NCI-H526 (cell line): ENCODE measurements around the gene CDK17.
"Not testable (repeated sequence)": the region's sequence is repeated elsewhere in the genome, so short reads cannot be mapped to it uniquely, and the experiment has no call there.

Experiments used
- DNase-seq, 2 experiments: peaks; one replicate each; lab custom pipeline; 2025; lab: John Stamatoyannopoulos, UW

CDK17 gene

GRCh38 chr12:96417688-96418087, 17.4 kb upstream of the CDK17 start:
- not testable (repeated sequence) for DNase-seq

- no peak for DNase-seq
Measured at GRCh38 chr12:96416033-96416799, 16.0 kb upstream of the CDK17 start.

DNA sequence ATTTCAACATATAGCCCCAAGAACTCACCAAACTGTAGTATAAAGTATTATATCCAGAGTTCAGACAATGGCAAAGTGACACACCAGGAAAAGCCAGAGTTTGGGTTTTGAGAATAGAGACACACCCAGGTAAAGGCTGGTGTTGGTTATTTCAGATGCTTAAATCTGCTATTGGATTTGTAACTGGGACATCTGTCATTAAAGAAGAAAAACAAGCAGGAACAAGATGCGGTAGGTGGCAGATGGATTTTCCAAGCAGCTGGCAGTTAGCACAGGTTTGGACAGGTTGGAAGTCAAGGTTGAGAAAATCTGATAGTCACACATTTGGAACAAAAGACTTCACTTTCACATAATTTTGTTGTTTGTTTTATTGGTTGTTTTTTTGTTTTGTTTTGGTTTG, 14.4 kb upstream of the CDK17 start:
- DNase-seq, result no peak

- no peak for DNase-seq
Measured at GRCh38 chr12:96412431-96412830, 12.2 kb upstream of the CDK17 start.

- no peak for DNase-seq
Measured at GRCh38 chr12:96409731-96410130, 9.5 kb upstream of the CDK17 start.

- no peak for DNase-seq
Measured at GRCh38 chr12:96408993-96409392, 8.8 kb upstream of the CDK17 start.

GRCh38 chr12:96407429-96408097, 7.3 kb upstream of the CDK17 start:
- not testable (repeated sequence) for DNase-seq

DNA sequence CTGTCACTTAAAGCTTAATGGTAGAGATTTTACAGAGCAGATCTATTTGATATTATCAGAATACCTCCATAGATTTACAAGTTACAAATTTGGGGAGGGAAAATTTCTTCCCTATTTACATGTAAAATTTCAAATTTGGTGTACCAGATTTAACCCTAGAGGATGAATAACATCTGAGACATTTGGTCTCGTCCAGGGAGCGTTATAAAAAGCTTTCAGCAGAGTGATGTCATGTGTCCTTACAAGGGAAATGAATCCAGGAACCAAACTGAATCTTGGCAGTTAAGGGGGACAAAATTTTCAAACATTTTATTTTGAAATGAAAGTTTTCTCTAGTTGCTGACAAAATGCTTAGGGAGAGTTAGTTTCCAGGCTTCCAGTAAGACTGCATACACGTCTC, 4.5 kb upstream of the CDK17 start:
- no peak for DNase-seq

DNA sequence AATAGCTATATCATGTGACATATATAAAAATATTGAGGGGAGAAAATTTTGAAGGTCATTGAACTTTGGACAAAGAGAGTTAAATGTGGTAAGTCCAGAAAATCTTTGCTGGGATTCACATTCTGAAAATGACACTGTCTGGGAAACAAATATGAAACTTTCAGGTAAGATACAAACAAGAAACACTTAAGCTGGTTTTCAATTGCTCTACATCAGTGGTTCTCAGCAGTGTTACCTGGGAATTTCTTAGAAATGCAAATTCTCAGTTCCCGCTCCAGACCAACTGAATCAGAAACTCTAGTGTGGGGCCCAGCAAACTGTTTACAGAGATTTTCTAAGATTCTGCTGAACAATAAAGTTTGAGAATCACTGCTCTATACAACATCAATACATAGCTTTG, 3.6 kb upstream of the CDK17 start:
- DNase-seq, result no peak

GRCh38 chr12:96402522-96402921, 2.3 kb upstream of the CDK17 start:
- DNase-seq, result not testable (repeated sequence)

DNA sequence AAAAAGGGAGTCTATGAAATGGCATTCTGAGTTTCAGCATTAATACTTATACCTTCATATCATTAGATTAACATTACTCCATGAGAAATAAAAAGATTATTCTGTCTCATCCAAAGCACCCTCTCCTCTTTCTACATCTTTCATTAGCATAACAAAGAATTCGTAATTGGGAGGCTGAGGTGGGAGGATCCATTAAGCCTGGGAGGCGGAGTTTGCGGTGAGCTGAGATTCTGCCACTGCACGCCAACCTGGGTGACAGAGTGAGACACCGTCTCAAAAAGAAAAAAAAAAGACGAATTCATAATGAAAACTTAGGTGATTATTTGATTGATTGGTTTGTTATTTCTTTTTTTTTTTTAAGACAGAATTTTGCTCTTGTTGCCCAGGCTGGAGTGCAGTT, 1.8 kb upstream of the CDK17 start:
- peak in 1 of 2 experiments; percentile 2 for DNase-seq

DNA sequence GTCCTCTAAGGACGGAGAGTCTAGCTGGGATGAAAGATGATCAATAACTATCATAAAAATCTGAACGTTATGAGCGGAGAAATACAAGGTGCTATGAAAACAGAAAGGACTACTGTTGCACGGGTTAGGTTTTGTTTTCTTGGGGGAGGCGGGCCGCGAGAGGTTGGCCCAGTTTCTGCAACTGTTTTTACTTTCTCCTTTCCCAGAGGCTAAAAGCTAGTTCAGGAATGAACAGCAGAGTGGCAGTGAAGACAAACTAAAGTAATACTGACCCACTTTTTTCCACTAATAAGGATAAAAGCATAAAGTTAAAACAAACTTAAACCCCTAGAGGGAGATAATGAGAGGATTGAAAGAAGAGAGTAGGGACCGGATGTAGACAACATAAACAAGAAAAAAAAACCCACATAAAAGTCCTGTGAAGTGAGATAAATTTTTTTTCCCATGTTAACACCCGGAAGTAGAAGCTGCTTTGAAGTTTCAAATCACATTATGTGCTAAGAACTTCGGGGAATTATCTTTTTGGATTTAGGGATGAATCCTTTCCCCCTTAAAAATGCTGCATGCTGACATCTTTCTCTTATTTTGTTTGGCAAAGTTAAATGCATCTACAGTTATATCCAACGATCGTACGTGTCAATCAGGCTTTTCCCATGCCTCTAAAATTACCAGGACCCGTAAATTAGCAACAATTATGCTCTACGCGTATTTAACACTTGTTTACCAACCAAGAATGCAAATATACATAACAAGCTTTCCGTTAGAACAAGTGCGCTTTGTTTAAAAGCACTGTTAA, 1.0 kb upstream of the CDK17 start:
- DNase-seq, result peak in 1 of 2 experiments; percentile 34

DNA sequence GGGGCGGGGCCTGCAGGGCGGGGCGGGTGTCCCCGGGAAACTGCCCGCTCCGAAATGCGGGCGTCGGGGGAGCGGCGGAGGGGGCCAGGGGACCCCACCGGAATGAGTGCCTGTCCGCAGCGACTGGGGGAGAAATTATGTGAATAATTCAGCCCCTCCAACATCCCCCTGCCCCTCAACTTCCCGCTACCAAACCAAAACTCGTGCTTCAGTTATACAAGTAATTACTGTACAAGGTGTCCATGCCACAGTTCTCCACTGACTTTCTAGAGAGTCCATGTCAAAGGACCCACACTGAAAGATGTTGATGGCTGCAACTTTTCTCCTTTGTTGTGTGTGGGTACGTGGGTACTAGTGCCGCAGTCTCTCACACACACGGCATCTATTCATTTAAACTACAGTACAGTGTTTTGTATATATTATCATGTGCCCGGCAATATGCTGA, 414 bp upstream of the CDK17 start:
- peak in 1 of 2 experiments; percentile 64 for DNase-seq

DNA sequence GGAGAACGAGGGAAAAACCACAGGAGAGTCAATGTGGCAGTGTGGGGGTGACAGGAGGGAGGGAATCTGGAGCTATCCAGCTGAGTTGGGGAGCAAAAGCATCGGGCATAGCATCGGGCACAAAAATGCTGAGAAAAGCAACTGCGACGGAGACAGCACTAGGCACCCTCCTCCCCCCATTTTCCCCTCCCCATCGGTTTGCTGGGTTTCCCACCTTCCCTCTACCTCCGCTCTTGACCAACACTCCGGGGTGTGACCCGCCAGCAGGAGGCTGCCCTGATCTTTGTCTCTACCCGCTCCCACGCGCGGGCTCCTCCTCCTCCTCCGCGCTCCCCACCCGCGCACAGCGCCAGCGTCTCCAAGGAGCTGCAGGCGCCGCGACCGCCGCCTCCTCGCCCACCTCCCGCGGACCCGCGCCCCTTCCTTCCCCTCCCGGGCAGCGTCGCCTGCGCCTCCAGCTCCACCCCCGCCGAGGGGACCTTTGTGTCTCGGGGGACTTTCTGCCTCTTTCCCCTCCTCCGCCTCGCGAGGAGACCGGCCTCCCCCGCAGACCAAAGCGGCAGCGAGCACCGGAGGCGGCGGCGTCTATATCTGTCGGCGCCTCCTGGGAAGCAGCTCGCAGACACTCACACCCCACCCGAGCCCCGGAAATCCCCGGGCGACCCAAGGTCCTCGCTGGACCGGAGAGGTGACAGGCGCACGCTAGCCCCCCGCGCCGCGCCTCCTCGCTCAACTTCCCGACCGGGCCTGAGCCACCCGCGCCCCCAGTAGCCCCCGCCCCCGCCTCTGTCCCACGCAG, 920 bp downstream of the CDK17 start:
- DNase-seq, result peak in 1 of 2 experiments; percentile 79

GRCh38 chr12:96398424-96399119, 1.7 kb downstream of the CDK17 start:
- DNase-seq, result peak in 1 of 2 experiments; percentile 18

- peak in 1 of 2 experiments; percentile 10 for DNase-seq
Measured at GRCh38 chr12:96397756-96398423, 2.3 kb downstream of the CDK17 start.

GRCh38 chr12:96396914-96397313, 3.3 kb downstream of the CDK17 start:
- no peak for DNase-seq

DNA sequence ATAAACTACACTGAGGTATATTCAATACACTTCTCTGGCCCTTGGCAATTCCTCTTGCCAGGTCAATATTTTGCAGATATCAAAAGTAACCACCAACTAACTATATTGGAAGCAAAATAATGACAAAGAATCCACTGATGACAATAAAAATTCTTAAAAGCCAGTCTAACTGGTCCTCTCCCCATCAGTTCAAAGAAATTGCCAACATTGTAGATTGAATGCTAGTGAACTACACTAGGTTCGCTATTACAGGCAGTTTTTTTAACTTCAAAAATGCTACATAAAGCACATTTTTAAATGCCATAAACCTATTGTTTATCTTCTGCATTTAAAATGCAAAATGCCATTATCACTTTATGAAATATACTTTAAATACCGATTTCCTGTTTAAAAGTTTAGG, 4.0 kb downstream of the CDK17 start:
- DNase-seq, result no peak

GRCh38 chr12:96395236-96395635, 5.0 kb downstream of the CDK17 start:
- no peak for DNase-seq

GRCh38 chr12:96393229-96393628, 7.0 kb downstream of the CDK17 start:
- DNase-seq, result not testable (repeated sequence)

DNA sequence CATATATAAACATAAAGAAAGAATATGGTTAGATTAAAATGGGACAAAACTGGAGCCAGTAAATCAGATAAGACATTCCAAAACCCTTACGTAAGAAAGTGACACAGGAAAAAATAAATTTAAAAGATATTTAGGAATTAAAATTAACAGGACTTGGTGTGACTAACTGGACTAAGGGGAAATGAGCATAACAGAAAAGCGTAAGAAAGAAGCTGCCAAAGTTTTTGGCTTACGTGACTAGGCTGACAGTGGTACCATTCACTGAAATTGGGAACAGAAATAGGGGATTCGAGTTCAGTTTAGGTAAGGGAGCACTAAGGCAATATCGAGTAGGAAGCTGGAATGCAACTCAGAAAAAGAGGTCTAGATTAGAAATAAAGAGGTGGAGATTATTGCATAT, 7.8 kb downstream of the CDK17 start:
- DNase-seq, result no peak
